DOHH2 (cell line): Measurements from ENCODE around the gene CEP76.

Experiments used
- EZH2phosphoT487 ChIP-seq: fragments of 200-600 bp; sonication (generic); IDR thresholded peaks from 2 replicates; pipeline ENCODE4 v1.6.1; 2017; ENCODE audit warnings: borderline replicate concordance, mild to moderate bottlenecking, antibody characterized with exemption, low read length, moderate library complexity, mixed read lengths
- TF ChIP-seq, protein P1 (sequence below): fragments of 200-600 bp; sonication (generic); IDR thresholded peaks from one replicate; pipeline ENCODE4 v1.5.1; 2014; ENCODE audit warnings: antibody characterized with exemption, mild to moderate bottlenecking, low read depth, low read length; ENCODE audit not compliant: poor library complexity, severe bottlenecking

DNA sequence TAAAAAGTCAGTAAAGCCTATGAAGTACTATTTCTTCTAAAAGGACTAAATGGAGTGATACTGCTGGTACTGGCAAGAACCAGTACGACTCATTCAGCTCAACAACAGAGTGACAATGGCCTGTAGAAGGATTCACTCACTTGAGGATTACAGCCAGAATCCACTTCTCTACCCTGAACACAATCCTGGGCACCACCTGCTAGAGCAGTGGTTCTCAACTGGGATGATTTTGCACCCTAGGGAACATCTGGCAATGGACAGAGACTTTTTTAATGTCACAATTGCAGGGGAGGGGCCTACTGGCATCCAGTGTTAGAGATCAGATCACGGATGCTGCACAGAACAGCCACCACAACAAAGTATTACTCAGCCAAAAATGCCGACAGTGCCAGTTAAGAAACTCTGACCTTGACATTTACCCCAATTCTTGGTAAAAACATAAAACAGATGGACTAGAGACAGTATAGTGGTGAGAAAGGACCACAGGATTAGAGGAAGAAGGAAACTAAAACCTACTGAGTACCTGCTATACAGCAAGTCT lies 49.6 kb downstream of the CEP76 start:
- TF ChIP-seq, protein P1, sequence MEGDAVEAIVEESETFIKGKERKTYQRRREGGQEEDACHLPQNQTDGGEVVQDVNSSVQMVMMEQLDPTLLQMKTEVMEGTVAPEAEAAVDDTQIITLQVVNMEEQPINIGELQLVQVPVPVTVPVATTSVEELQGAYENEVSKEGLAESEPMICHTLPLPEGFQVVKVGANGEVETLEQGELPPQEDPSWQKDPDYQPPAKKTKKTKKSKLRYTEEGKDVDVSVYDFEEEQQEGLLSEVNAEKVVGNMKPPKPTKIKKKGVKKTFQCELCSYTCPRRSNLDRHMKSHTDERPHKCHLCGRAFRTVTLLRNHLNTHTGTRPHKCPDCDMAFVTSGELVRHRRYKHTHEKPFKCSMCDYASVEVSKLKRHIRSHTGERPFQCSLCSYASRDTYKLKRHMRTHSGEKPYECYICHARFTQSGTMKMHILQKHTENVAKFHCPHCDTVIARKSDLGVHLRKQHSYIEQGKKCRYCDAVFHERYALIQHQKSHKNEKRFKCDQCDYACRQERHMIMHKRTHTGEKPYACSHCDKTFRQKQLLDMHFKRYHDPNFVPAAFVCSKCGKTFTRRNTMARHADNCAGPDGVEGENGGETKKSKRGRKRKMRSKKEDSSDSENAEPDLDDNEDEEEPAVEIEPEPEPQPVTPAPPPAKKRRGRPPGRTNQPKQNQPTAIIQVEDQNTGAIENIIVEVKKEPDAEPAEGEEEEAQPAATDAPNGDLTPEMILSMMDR = no peak
- no peak for TF ChIP-seq EZH2phosphoT487
